Stimulated activated CD8-positive, alpha-beta memory T cell treated with anti-CD3 and anti-CD28 coated beads, Interleukin-15, amount 100 ng/mL, for 48 hours (primary cell): ENCODE data around the gene RPLP1.

Experiments
- DNase-seq, 2 donors: peaks; one replicate each; pipeline ENCODE4 v3.0.0-alpha.2; 2020; ENCODE audit warnings: low read depth in 2 of 2

The RPLP1 gene

DNA sequence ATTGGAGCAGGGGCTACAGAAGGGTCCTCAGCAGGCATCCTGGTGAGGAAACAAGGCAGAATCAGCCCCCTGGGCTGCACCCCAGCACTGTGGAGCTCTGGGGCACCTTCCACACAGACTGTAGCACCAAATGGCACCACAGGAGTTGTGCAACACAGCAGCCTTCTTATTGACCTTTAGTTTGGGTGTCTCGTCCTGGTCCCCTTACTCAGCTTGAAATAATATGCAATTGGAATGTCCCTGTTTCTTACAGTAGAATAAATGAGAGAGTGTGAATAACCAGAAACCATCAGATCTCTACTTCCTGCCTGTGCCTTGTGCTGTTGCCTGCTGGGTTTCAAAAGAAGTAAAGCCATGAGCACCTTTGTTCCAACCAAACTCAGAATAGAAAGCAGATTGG is 44.5 kb downstream of the RPLP1 start:
- no peak for DNase-seq

DNA sequence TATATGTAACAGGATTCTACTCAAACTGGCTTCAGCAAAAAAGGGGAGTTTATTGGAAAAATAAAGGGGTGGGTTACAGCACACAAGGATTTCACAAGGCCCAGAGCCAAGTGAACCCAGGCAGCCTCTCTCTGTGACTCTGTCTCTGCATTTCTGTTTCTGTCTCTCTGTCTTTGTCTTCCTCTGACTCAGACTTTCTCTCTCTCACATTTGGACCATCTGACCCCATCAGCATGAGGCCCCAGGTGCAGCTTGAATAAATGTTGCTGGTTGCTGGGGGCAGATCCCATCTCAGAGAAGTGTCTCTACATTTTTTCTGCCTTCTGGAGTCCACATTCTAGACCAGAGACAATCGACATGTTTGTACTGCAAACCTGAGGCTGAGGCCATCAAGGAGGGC is 45.0 kb downstream of the RPLP1 start:
- DNase-seq, result no peak

- DNase-seq, result no peak
Measured at GRCh38 chr15:69498282-69498681, 45.7 kb downstream of the RPLP1 start.

GRCh38 chr15:69498987-69499386 is 46.4 kb downstream of the RPLP1 start:
- no peak for DNase-seq

DNA sequence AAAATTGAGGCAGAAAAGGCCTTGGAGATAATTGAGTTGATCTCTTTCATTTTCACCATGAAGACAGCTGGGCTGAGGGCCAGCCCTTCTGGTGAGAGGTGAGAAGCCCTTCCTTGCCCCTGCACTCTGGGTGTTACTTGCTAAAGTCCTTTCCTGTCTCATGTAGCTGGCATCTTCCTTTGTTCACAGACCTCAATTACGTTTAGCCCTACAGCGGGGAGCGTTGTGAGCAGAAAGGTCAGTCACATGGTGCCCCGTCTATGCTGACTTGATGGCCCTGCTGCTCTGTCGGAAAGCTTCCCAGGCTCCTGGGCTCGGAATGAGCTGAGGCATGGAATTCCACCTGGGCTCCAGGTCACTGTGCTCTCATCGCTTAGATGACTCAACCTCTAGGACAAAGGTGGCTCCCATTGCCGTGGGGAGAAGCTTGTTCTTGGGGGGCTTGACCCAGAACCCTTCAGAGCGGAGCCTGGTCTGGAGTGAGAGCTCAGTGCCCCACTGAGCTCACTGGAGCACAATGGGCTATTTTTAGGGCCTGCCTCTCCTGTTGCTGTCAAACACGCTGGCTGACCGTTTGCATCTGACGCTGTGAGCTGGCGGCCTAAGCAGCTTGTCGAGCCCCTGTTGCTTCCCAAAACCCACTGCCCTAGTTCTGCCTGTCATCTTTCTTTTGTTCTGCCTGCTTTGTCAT is 47.0 kb downstream of the RPLP1 start:
- DNase-seq, result no peak

DNA sequence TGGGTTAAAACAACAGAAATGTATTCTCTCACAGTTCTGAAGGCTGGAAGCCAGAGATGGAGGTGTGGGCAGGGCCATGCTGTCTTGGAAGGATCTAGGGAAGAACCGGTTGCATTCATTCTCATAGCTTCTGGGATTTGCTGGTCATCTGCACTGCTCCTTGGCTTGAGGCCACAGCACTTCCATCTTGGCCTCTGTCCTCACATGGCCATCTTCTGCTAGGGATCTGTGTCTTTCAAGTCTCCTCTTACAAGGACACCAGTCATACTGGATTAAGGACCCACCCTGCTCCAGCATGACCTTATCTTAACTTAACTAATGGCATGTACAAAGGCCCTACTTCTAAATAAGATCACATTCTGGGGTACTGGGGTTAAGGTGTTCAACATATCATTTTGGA is 47.7 kb downstream of the RPLP1 start:
- DNase-seq, result no peak

DNA sequence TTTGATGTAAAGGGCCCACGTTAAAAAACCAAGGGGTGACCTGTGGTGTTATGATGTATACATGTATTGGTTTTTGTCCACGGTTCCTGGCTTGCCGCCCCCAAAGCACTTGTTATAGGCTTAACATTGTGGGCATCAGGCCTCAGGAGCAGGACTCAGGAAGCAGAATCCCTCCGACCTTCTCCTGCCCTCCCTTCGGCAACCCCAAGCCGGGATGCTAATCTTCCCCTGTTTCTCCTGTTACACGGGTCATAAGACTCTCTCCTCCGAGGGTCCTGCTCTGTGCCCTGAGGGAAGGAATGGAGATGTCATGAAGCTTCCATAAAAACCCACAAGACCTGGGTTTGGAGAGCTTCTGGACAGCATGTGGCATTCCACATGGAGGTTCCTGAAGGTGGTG is 48.8 kb downstream of the RPLP1 start:
- no peak for DNase-seq

DNA sequence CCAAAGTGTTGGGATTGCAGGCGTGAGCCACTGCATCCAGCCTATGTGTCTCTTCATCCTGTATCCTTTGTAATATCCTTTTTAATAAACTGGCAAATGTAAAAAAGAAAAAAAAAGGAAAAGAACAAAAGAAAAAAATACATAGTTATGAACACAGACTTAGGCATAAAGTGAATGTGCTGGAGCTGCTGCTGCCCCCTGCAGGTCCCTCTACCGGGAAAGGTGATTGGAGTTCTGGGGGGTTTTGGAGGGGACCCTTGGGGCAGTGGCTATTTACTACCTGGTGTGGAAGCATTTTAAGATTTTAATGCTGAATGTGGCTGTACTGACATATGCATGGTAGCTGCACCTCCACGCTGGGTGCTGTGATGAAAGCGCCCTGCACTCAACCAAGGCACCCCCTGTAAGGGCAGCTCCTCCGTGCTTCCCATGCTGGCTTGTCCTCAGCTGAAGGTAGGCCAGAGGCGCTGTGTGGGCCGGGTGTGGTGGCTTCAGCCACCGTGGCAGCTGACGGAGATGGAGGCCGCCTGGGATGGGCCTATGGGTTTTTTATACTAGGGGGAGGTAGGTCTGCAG is 49.9 kb downstream of the RPLP1 start:
- DNase-seq, result no peak

DNA sequence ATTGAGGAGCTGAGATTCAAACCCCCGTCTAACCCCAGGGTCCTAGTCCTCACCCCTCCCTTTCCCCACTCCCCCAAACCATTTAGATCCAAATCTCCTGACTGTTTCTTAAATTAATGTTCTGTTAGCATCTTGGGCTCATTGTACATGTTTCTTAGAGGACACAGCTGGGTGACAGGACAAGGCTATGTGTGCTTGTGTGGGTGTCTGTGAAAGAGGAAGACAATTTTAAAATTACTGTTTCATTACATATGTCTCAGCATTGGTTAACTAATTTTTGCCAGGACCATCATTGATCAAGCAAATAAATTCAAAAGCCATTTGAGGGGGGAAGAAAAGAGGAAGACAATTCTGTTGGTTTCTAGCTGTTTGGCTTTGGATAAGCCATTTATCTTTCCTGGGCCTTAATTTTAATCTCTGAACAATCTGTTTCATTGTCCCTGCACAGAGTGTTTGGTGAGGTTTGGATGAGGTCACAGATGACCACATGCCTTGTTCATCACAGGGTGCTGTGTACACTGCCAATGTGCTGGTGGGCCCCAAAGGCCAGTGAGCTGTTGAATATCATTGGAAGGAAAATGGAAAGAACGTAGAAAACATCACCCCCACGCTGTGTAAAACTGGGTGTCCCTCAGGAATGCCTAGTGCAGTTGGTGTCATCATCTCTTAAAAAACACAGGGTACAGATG is 51.9 kb downstream of the RPLP1 start:
- DNase-seq, result no peak
